ENCODE measurements around the gene HMGXB4. TPM values are rescaled to one million over a fixed set of nuclear protein-coding genes. Genes with fewer than 3 reads are reported as not detected.

Gene HMGXB4
- total RNA-seq, 1 donor from 2014 or later: 21.4 TPM

DNA sequence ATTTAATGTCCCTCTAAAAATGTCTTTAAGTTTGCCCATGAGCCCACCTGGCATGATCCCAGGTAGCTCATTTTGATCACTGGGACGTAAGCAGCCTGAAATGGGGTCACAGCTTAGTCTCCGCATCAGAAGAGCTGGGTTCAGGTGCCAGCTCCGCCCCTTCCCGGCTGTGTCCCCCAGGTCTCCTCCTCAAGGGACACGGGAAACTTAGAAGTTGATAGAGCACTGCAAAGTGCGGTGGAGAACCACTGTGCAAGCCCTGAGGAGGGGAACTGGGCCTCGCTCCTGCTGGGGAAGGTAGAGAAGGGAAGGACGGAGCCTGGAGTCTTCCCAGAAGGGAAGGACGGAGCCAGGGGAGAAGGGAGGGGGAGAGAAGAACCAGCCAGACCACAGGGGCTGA lies 50.1 kb downstream of the HMGXB4 start:
- TF ChIP-seq, protein P1, sequence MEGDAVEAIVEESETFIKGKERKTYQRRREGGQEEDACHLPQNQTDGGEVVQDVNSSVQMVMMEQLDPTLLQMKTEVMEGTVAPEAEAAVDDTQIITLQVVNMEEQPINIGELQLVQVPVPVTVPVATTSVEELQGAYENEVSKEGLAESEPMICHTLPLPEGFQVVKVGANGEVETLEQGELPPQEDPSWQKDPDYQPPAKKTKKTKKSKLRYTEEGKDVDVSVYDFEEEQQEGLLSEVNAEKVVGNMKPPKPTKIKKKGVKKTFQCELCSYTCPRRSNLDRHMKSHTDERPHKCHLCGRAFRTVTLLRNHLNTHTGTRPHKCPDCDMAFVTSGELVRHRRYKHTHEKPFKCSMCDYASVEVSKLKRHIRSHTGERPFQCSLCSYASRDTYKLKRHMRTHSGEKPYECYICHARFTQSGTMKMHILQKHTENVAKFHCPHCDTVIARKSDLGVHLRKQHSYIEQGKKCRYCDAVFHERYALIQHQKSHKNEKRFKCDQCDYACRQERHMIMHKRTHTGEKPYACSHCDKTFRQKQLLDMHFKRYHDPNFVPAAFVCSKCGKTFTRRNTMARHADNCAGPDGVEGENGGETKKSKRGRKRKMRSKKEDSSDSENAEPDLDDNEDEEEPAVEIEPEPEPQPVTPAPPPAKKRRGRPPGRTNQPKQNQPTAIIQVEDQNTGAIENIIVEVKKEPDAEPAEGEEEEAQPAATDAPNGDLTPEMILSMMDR (IDR thresholded peaks at IDR 0.05; ENCODE audit: unreplicated experiment): no peak
- Mint-ChIP-seq H3K36me3 (ENCODE audit: low read depth, unreplicated experiment) (no peaks in the 10 kb centered on the region), H3K27me3 (ENCODE audit: unreplicated experiment) (peaks cover 4% of the 10 kb centered on the region)

DNA sequence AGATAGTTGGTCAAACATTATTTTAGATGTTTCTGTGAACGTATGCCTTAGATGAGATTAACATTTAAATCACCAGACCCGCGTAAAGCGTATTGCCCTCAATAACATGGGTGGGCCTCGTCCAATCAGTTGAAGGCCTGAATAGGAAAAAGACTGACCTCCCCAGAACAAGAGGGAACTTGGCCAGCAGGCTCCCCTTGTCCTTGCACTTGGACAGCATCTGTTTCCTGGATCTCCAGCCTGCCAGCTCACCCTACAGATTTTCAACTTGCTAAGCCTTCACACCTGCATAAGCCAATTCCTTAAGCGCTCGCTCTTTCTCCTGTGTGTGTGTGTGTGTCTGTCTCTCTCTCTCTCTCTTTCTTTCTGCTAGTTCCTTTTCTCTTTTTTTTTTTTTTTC lies 50.6 kb downstream of the HMGXB4 start:
- Mint-ChIP-seq H3K4me3 (ENCODE audit: unreplicated experiment) (no peak overlapping the region), H3K4me1 (ENCODE audit: unreplicated experiment) (peaks cover 27% of the 10 kb centered on the region), H3K36me3 (ENCODE audit: low read depth, unreplicated experiment) (no peaks in the 10 kb centered on the region), H3K27ac (ENCODE audit: unreplicated experiment) (no peak overlapping the region), H3K27me3 (ENCODE audit: unreplicated experiment) (peaks cover 4% of the 10 kb centered on the region), H3K9me3 (ENCODE audit: unreplicated experiment) (no peaks in the 10 kb centered on the region)
- peak; percentile 1 for DNase-seq (ENCODE audit: low spot score)
- TF ChIP-seq, protein P1 (IDR thresholded peaks at IDR 0.05; ENCODE audit: unreplicated experiment): no peak

More for the DNA sequence above, 50.1 kb downstream of the HMGXB4 start:
- DNase-seq (ENCODE audit: low spot score): no peak
- Mint-ChIP-seq H3K9me3 (ENCODE audit: unreplicated experiment) (no peaks in the 10 kb centered on the region), H3K4me3 (ENCODE audit: unreplicated experiment) (no peak overlapping the region), H3K27ac (ENCODE audit: unreplicated experiment) (no peak overlapping the region), H3K4me1 (ENCODE audit: unreplicated experiment) (peaks cover 22% of the 10 kb centered on the region)

DNA sequence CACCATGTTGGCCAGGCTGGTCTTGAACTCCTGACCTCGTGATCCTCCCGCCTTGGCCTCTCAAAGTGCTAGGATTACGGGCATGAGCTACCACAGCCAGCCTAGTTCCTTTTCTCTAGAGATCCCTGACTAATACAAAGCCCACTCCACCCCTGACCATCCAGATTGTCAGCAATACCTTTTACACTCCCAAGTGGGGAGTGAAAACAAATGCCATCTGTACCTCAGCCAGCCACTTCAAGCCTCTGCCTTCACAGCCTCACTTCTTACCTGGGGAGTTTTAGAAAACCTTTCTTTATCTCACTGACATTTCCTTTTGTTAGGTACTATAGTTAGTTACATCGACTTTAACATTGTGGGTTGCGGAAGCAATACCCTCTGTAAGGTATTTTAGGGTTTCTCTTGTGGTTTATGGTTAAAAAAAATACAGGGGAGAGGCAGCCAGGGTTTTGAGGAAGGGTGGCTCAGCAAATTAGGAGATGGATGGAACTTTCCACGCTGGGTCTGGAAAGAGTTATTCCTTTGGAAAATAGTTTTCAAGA lies 51.3 kb downstream of the HMGXB4 start:
- Mint-ChIP-seq H3K36me3 (ENCODE audit: low read depth, unreplicated experiment) (no peaks in the 10 kb centered on the region), H3K4me1 (ENCODE audit: unreplicated experiment) (peaks cover 29% of the 10 kb centered on the region), H3K27me3 (ENCODE audit: unreplicated experiment) (peaks cover 4% of the 10 kb centered on the region), H3K9me3 (ENCODE audit: unreplicated experiment) (no peaks in the 10 kb centered on the region), H3K27ac (ENCODE audit: unreplicated experiment) (no peak overlapping the region), H3K4me3 (ENCODE audit: unreplicated experiment) (no peak overlapping the region)
- DNase-seq (ENCODE audit: low spot score): peak; percentile 0
- TF ChIP-seq, protein P1 (IDR thresholded peaks at IDR 0.05; ENCODE audit: unreplicated experiment): no peak

DNA sequence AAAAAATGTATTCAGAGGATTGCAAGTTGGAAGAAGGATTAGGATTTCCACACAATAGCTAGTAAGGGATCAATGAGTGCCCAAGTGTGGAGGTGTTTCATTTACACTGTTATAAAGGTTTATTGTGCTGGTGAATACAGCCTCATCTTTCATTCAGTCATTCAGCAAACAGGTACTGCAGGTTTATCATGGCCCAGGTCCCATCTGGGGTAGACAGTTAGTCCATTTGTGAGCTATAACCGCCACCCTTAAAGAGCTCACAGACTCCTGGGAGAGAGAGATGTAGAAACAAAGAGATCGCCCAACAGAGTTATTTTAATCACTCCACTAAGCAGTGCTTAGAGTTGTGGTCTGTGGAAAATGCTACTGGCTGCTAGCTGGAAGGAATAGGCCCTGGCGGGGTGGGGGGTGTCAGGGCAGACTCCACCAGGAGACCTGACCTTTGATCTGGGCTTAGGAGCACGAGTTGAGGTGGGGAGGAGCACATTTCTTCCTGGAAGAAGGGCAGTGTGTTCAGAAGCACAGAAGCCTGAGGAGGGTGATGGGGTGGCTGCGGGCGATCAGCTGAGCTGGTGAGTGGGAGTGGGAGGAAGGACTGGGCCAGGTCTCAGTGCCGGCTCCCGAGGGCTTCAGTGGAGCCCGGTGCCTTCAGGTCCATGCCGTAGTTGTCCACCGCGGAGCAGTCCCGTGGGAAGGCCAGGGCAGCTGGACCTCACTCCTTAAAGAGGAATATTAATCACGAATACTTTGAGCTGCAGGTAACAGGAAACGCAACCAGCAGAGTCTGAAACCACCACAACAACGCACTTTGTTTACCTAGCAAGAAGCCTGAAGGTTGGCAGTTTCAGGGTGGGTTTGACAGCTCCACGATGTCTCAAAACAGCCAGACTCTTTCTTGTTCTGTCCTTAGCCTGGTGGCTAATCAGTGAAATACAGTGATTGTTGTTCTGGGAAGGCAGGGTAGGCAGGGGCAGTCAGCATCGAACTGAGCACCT lies 53.6 kb downstream of the HMGXB4 start:
- TF ChIP-seq, protein P1 (IDR thresholded peaks at IDR 0.05; ENCODE audit: unreplicated experiment): no peak
- no peak overlapping the region for H3K27ac Mint-ChIP-seq (ENCODE audit: unreplicated experiment)
- peaks cover 7% of the 10 kb centered on the region for H3K27me3 Mint-ChIP-seq (ENCODE audit: unreplicated experiment)
- H3K4me3 Mint-ChIP-seq (ENCODE audit: unreplicated experiment): no peak overlapping the region
- no peaks in the 10 kb centered on the region for H3K9me3 Mint-ChIP-seq (ENCODE audit: unreplicated experiment)
- no peak for DNase-seq (ENCODE audit: low spot score)
- peaks cover 35% of the 10 kb centered on the region for H3K4me1 Mint-ChIP-seq (ENCODE audit: unreplicated experiment)
- H3K36me3 Mint-ChIP-seq (ENCODE audit: low read depth, unreplicated experiment): no peaks in the 10 kb centered on the region

DNA sequence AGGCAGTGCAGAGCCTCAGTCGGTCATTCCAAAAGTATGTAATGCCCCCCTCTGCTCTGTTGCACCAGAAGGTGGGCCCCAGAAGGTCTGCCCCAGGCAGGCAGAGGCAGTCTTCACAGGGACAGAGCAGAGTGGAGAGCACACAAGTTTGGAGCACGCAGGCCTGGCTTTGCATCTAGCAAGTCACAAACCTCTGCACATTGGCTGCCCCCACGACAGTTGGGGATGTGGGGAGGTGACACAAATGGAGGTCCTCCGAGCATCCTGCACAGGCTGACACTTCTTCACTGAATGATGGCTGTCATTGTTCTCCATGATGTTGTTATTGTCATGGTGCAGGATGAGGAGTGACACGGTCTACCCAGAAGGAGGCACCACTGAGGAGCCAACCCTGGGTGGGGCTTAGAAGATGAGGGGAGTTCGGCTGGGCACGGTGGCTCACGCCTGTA lies 54.3 kb downstream of the HMGXB4 start:
- Mint-ChIP-seq H3K4me3 (ENCODE audit: unreplicated experiment) (no peak overlapping the region), H3K36me3 (ENCODE audit: low read depth, unreplicated experiment) (no peaks in the 10 kb centered on the region), H3K27ac (ENCODE audit: unreplicated experiment) (no peak overlapping the region), H3K27me3 (ENCODE audit: unreplicated experiment) (peaks cover 7% of the 10 kb centered on the region), H3K4me1 (ENCODE audit: unreplicated experiment) (peaks cover 29% of the 10 kb centered on the region), H3K9me3 (ENCODE audit: unreplicated experiment) (no peaks in the 10 kb centered on the region)
- no peak for DNase-seq (ENCODE audit: low spot score)
- TF ChIP-seq, protein P1 (IDR thresholded peaks at IDR 0.05; ENCODE audit: unreplicated experiment): no peak
